C4-2B (cell line): ENCODE results near the gene LRP5.
"Not testable (repeated sequence)": the region's sequence is repeated elsewhere in the genome, so short reads cannot be mapped to it uniquely, and the experiment has no call there.

ENCODE experiments used
- H3K27ac ChIP-seq: fragments of 450-650 bp; 2 replicates; pipeline ENCODE4 v1.5.1; 2017
- CTCF ChIP-seq: fragments of 450-650 bp; conservative IDR thresholded peaks from 2 replicates; pipeline ENCODE4 v1.5.1; 2017; ENCODE audit warnings: mild to moderate bottlenecking
- ZFX ChIP-seq: fragments of 450-650 bp; IDR thresholded peaks from 2 replicates; pipeline ENCODE4 v1.6.1; 2017

Gene LRP5

GRCh38 chr11:68430384-68430783 is 118.0 kb downstream of the LRP5 start:
- H3K27ac ChIP-seq, result no peak overlapping the region
- TF ChIP-seq CTCF, result no peak
- TF ChIP-seq ZFX, result no peak

- TF ChIP-seq ZFX, result no peak
- H3K27ac ChIP-seq, result no peak overlapping the region
Measured at GRCh38 chr11:68430801-68431200, 118.4 kb downstream of the LRP5 start.

GRCh38 chr11:68431984-68432645 is 119.7 kb downstream of the LRP5 start:
- no peak overlapping the region for H3K27ac ChIP-seq
- TF ChIP-seq CTCF (no peak), ZFX (no peak)

GRCh38 chr11:68432874-68433273 is 120.5 kb downstream of the LRP5 start:
- TF ChIP-seq ZFX, result no peak
- TF ChIP-seq CTCF, result no peak
- no peak overlapping the region for H3K27ac ChIP-seq

- H3K27ac ChIP-seq, result no peak overlapping the region
- TF ChIP-seq ZFX (no peak), CTCF (no peak)
Measured at GRCh38 chr11:68433541-68433940, 121.2 kb downstream of the LRP5 start.

GRCh38 chr11:68434159-68434558 is 121.8 kb downstream of the LRP5 start:
- not testable (repeated sequence) for H3K27ac ChIP-seq

GRCh38 chr11:68436162-68436888 is 123.9 kb downstream of the LRP5 start:
- no peak for TF ChIP-seq ZFX
- TF ChIP-seq CTCF, result no peak
- no peak overlapping the region for H3K27ac ChIP-seq

- H3K27ac ChIP-seq, result no peak overlapping the region
- no peak for TF ChIP-seq CTCF
Measured at GRCh38 chr11:68436985-68437926, 124.9 kb downstream of the LRP5 start.
